Activated naive CD8-positive, alpha-beta T cell treated with anti-CD3 and anti-CD28 coated beads, Interleukin-2, amount 10 ng/mL, durations not matched to agents 7 days and 5 days (primary cell): ENCODE data around the gene ZNF543. TPM values are rescaled to one million over a fixed set of nuclear protein-coding genes. Genes with fewer than 3 reads are reported as not detected.
A peak's percentile ranks its signal among the peaks of the same experiment; 100 is the strongest.
"Not testable (repeated sequence)": the region's sequence is repeated elsewhere in the genome, so short reads cannot be mapped to it uniquely, and the experiment has no call there.

Experiments used
- ATAC-seq: fragments of 150-1000 bp; cut with Tn5 transposase; one replicate; pipeline ENCODE4 v1.10.0; 2021; ENCODE audit warnings: low read depth, moderate library complexity
- POLR2A ChIA-PET: fragments of 350-600 bp; sonication (Branson Sonifier 250); formaldehyde crosslinking; loops from one replicate; lab custom pipeline; 2021; ENCODE audit warnings: antibody characterized with exemption; lab: Charles Lee
- DNase-seq: peaks from one replicate; pipeline ENCODE4 v3.0.0; 2021
- H3K27ac Mint-ChIP-seq: one replicate; pipeline ENCODE4 v1.8.0; 2022; ENCODE audit warnings: mild to moderate bottlenecking, mixed read lengths
- H3K27me3 Mint-ChIP-seq: one replicate; pipeline ENCODE4 v1.8.0; 2022; ENCODE audit warnings: mild to moderate bottlenecking, moderate library complexity, mixed read lengths
- H3K36me3 Mint-ChIP-seq: one replicate; pipeline ENCODE4 v1.8.0; 2021; ENCODE audit warnings: mild to moderate bottlenecking, mixed read lengths
- H3K4me1 Mint-ChIP-seq: one replicate; pipeline ENCODE4 v1.8.0; 2021; ENCODE audit warnings: mixed read lengths
- H3K4me3 Mint-ChIP-seq: one replicate; pipeline ENCODE4 v1.8.0; 2022; ENCODE audit warnings: mild to moderate bottlenecking, moderate library complexity, mixed read lengths
- H3K9me3 Mint-ChIP-seq: one replicate; pipeline ENCODE4 v1.8.0; 2021; ENCODE audit warnings: mixed read lengths
- total RNA-seq, 2 experiments: library from RNA; stranded (reverse); gene quantifications; one replicate each; pipeline ENCODE4 v1.2.3, GENCODE V29; 2021

Gene ZNF543
- total RNA-seq = 10 to 100 TPM; 11.8 to 12.5 TPM

- DNase-seq (peak; percentile 93), ATAC-seq (peak; percentile 96)
- peaks cover 4% of the 10 kb centered on the region for H3K9me3 Mint-ChIP-seq
- peaks cover 21% of the 10 kb centered on the region for H3K4me1 Mint-ChIP-seq
- peak within 1 kb of the TSS; percentile 96 for H3K27ac Mint-ChIP-seq
- H3K27me3 Mint-ChIP-seq = peaks cover 19% of the 10 kb centered on the region
- peak within 1 kb of the TSS; percentile 95 for H3K4me3 Mint-ChIP-seq
- POLR2A ChIA-PET = interaction anchor here (0.6 to 1.6 kb wide), 7 partner anchors 30 to 725 kb away, joined by 3 to 5 read pairs (median 3); partner anchors contain the start of genes ZNF264, ZNF304, ZNF71 and ZNF805
- H3K36me3 Mint-ChIP-seq = peaks cover 30% of the 10 kb centered on the region
These were observed at the start of gene ZNF543 for GRCh38 chr19:57320180-57321084. TSS of gene ZNF543 (plus strand) at chr19:57320472. CDS start at chr19:57320854, 382 bp downstream.

- peaks cover 1% of the 10 kb centered on the region for H3K4me1 Mint-ChIP-seq
- ATAC-seq = no peak
- POLR2A ChIA-PET = no interaction called here
- DNase-seq = no peak
- H3K27me3 Mint-ChIP-seq = no peaks in the 10 kb centered on the region
- peaks cover 39% of the 10 kb centered on the region for H3K36me3 Mint-ChIP-seq
- H3K9me3 Mint-ChIP-seq = peaks cover 7% of the 10 kb centered on the region
- no peak overlapping the region for H3K27ac Mint-ChIP-seq
- no peak overlapping the region for H3K4me3 Mint-ChIP-seq
These were observed 49.0 kb upstream of the ZNF543 start for GRCh38 chr19:57271280-57271679.

- POLR2A ChIA-PET = no interaction called here
- Mint-ChIP-seq H3K27me3 (no peaks in the 10 kb centered on the region), H3K9me3 (peaks cover 5% of the 10 kb centered on the region), H3K4me3 (no peak overlapping the region), H3K36me3 (peaks cover 37% of the 10 kb centered on the region), H3K27ac (no peak overlapping the region), H3K4me1 (peaks cover 1% of the 10 kb centered on the region)
- ATAC-seq = no peak
- DNase-seq = no peak
These were observed 47.3 kb upstream of the ZNF543 start for GRCh38 chr19:57273014-57273413.

- Mint-ChIP-seq H3K27ac (no peak overlapping the region), H3K4me1 (peaks cover 6% of the 10 kb centered on the region), H3K4me3 (no peak overlapping the region), H3K36me3 (peaks cover 37% of the 10 kb centered on the region), H3K27me3 (no peaks in the 10 kb centered on the region), H3K9me3 (peaks cover 3% of the 10 kb centered on the region)
- POLR2A ChIA-PET = interaction anchor here (0.6 kb wide), 1 partner anchor 676 kb away, joined by 3 read pairs; no protein-coding TSS in a partner anchor
- ATAC-seq (no peak), DNase-seq (no peak)
These were observed 43.8 kb upstream of the ZNF543 start for GRCh38 chr19:57276430-57276829.

- not testable (repeated sequence) for H3K27me3 Mint-ChIP-seq, DNase-seq, H3K9me3 Mint-ChIP-seq, H3K27ac Mint-ChIP-seq, ATAC-seq
- Mint-ChIP-seq H3K4me1 (peaks cover 23% of the 10 kb centered on the region), H3K36me3 (peaks cover 35% of the 10 kb centered on the region), H3K4me3 (peak overlapping the region; percentile 44)
- POLR2A ChIA-PET = interaction anchor here (0.7 kb wide), 1 partner anchor 126 kb away, joined by 3 read pairs; no protein-coding TSS in a partner anchor
These were observed 41.8 kb upstream of the ZNF543 start for GRCh38 chr19:57278481-57278880.

- peak; percentile 76 for ATAC-seq
These were observed 40.7 kb upstream of the ZNF543 start for GRCh38 chr19:57279418-57280164.

GRCh38 chr19:57280165-57280961 is 39.9 kb upstream of the ZNF543 start, which contains the start of gene ZNF460:
TSS of gene ZNF460 (plus strand) at chr19:57280485. CDS start at chr19:57280807, 322 bp downstream.
- H3K27me3 Mint-ChIP-seq = no peaks in the 10 kb centered on the region
- ATAC-seq (peak; percentile 92), DNase-seq (peak; percentile 96)
- H3K4me1 Mint-ChIP-seq = peaks cover 26% of the 10 kb centered on the region
- peaks cover 37% of the 10 kb centered on the region for H3K36me3 Mint-ChIP-seq
- H3K27ac Mint-ChIP-seq = no peak within 1 kb of the TSS
- POLR2A ChIA-PET = interaction anchor here (1.0 kb wide), 1 partner anchor 35 kb away, joined by 4 read pairs; no protein-coding TSS in a partner anchor
- H3K9me3 Mint-ChIP-seq = no peaks in the 10 kb centered on the region
- H3K4me3 Mint-ChIP-seq = no peak within 1 kb of the TSS

More at GRCh38 chr19:57279418-57280164, 40.7 kb upstream of the ZNF543 start:
- Mint-ChIP-seq H3K4me3 (no peak overlapping the region), H3K27ac (no peak overlapping the region), H3K27me3 (no peaks in the 10 kb centered on the region), H3K9me3 (no peaks in the 10 kb centered on the region), H3K4me1 (peaks cover 24% of the 10 kb centered on the region), H3K36me3 (peaks cover 34% of the 10 kb centered on the region)
- DNase-seq = peak; percentile 79
- POLR2A ChIA-PET = interaction anchor here (1.0 kb wide), 1 partner anchor 34 kb away, joined by 4 read pairs; no protein-coding TSS in a partner anchor

GRCh38 chr19:57280962-57281400 is 39.3 kb upstream of the ZNF543 start:
- H3K4me3 Mint-ChIP-seq = no peak overlapping the region
- H3K36me3 Mint-ChIP-seq = peaks cover 39% of the 10 kb centered on the region
- DNase-seq (peak; percentile 41), ATAC-seq (no peak)
- H3K27ac Mint-ChIP-seq = no peak overlapping the region
- H3K4me1 Mint-ChIP-seq = peaks cover 27% of the 10 kb centered on the region
- no peaks in the 10 kb centered on the region for H3K9me3 Mint-ChIP-seq
- POLR2A ChIA-PET = no interaction called here
- H3K27me3 Mint-ChIP-seq = no peaks in the 10 kb centered on the region

GRCh38 chr19:57282011-57282643 is 38.1 kb upstream of the ZNF543 start:
- no peak overlapping the region for H3K4me3 Mint-ChIP-seq
- POLR2A ChIA-PET = interaction anchor here (1.0 kb wide), 1 partner anchor 20 kb away, joined by 5 read pairs; no protein-coding TSS in a partner anchor
- H3K36me3 Mint-ChIP-seq = peaks cover 44% of the 10 kb centered on the region
- DNase-seq (no peak), ATAC-seq (no peak)
- peak overlapping the region; percentile 86 for H3K27ac Mint-ChIP-seq
- no peaks in the 10 kb centered on the region for H3K27me3 Mint-ChIP-seq
- H3K4me1 Mint-ChIP-seq = peaks cover 29% of the 10 kb centered on the region
- H3K9me3 Mint-ChIP-seq = peaks cover 3% of the 10 kb centered on the region

GRCh38 chr19:57288373-57288772 is 31.9 kb upstream of the ZNF543 start:
- Mint-ChIP-seq H3K4me3 (no peak overlapping the region), H3K36me3 (peaks cover 80% of the 10 kb centered on the region), H3K9me3 (peaks cover 33% of the 10 kb centered on the region), H3K27me3 (no peaks in the 10 kb centered on the region), H3K4me1 (peaks cover 7% of the 10 kb centered on the region), H3K27ac (no peak overlapping the region)
- ATAC-seq = no peak
- POLR2A ChIA-PET = interaction anchor here (0.7 kb wide), 1 partner anchor 214 kb away, joined by 3 read pairs; no protein-coding TSS in a partner anchor
- DNase-seq = no peak

- DNase-seq = no peak
- POLR2A ChIA-PET = no interaction called here
- Mint-ChIP-seq H3K4me3 (no peak overlapping the region), H3K36me3 (peaks cover 90% of the 10 kb centered on the region), H3K4me1 (peaks cover 3% of the 10 kb centered on the region), H3K27me3 (no peaks in the 10 kb centered on the region), H3K27ac (no peak overlapping the region), H3K9me3 (peaks cover 38% of the 10 kb centered on the region)
- ATAC-seq = no peak
These were observed 29.3 kb upstream of the ZNF543 start for GRCh38 chr19:57290970-57291369.

- Mint-ChIP-seq H3K27ac (no peak overlapping the region), H3K4me1 (no peaks in the 10 kb centered on the region), H3K4me3 (no peak overlapping the region), H3K9me3 (peaks cover 40% of the 10 kb centered on the region), H3K36me3 (peaks cover 91% of the 10 kb centered on the region), H3K27me3 (no peaks in the 10 kb centered on the region)
- ATAC-seq (no peak), DNase-seq (no peak)
- POLR2A ChIA-PET = no interaction called here
These were observed 27.7 kb upstream of the ZNF543 start for GRCh38 chr19:57292547-57292946.
